PC-9 (cell line): Measurements from ENCODE around the gene JAG2.

Experiments used
- EZH2 ChIP-seq: fragments of 200-600 bp; sonication (generic); IDR thresholded peaks from 2 replicates; pipeline ENCODE4 v1.8.0; 2017; ENCODE audit warnings: antibody characterized with exemption, low read depth
- TF ChIP-seq, protein P1 (sequence below): fragments of 200-600 bp; sonication (generic); conservative IDR thresholded peaks from 2 replicates; pipeline ENCODE4 v1.6.1; 2017; ENCODE audit warnings: mixed run types, antibody characterized with exemption, mild to moderate bottlenecking, moderate library complexity

DNA sequence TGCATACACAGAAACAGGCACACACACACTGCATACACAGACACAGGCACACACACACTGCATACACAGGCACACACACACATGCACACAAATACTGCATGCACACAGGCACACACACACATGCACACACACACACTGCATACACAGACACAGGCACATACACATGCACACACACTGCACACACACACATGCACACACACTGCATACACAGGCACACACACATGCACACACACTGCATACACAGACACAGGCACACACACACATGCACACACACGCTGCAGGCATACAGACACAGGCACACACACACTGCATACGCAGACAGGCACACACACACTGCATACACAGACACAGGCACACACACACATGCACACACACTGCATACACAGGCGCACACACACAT lies 47.0 kb upstream of the JAG2 start:
- no peak for TF ChIP-seq EZH2
- TF ChIP-seq, protein P1, sequence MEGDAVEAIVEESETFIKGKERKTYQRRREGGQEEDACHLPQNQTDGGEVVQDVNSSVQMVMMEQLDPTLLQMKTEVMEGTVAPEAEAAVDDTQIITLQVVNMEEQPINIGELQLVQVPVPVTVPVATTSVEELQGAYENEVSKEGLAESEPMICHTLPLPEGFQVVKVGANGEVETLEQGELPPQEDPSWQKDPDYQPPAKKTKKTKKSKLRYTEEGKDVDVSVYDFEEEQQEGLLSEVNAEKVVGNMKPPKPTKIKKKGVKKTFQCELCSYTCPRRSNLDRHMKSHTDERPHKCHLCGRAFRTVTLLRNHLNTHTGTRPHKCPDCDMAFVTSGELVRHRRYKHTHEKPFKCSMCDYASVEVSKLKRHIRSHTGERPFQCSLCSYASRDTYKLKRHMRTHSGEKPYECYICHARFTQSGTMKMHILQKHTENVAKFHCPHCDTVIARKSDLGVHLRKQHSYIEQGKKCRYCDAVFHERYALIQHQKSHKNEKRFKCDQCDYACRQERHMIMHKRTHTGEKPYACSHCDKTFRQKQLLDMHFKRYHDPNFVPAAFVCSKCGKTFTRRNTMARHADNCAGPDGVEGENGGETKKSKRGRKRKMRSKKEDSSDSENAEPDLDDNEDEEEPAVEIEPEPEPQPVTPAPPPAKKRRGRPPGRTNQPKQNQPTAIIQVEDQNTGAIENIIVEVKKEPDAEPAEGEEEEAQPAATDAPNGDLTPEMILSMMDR, result no peak
